Keratinocyte (primary cell): Measurements from ENCODE around the gene STEAP2. TPM values are rescaled to one million over a fixed set of nuclear protein-coding genes. Genes with fewer than 3 reads are reported as not detected.

Experiments
- DNase-seq: peaks from one replicate; pipeline ENCODE4 v3.0.0-alpha.2; 2011; ENCODE audit warnings: low read depth, missing footprints, low spot score
- FAIRE-seq: peaks from 2 replicates; lab custom pipeline; 2011; peaks lifted over from hg19 to GRCh38; lab: Jason Lieb, UNC
- H2AFZ ChIP-seq: 2 replicates; pipeline ENCODE4 v1.6.0; 2012; ENCODE audit warnings: low read length, control low read depth, inconsistent platforms; ENCODE audit not compliant: control insufficient read depth
- H3K27ac ChIP-seq: 2 replicates; pipeline ENCODE4 v1.5.1; 2011; ENCODE audit warnings: low read length; ENCODE audit not compliant: control insufficient read depth, insufficient read depth
- H3K27me3 ChIP-seq: 3 replicates; pipeline ENCODE4 v1.6.0; 2011; ENCODE audit warnings: low read length; ENCODE audit not compliant: control insufficient read depth, insufficient read depth; ENCODE audit errors: extremely low read depth
- H3K36me3 ChIP-seq, 2 experiments: 2 replicates in 1 of 2; 3 replicates in 1 of 2; pipeline ENCODE4 v1.5.1; 2011; ENCODE audit warnings: low read length in 2 of 2, mild to moderate bottlenecking in 1 of 2; ENCODE audit not compliant: control insufficient read depth in 2 of 2, insufficient read depth in 2 of 2; ENCODE audit errors: extremely low read depth in 1 of 2
- H3K4me1 ChIP-seq: 3 replicates; pipeline ENCODE4 v1.5.1; 2011; ENCODE audit warnings: low read length; ENCODE audit not compliant: control insufficient read depth, insufficient read depth; ENCODE audit errors: extremely low read depth
- H3K4me2 ChIP-seq: 3 replicates; pipeline ENCODE4 v1.6.0; 2011; ENCODE audit warnings: low read depth, low read length; ENCODE audit not compliant: control insufficient read depth, insufficient read depth; ENCODE audit errors: extremely low read depth
- H3K4me3 ChIP-seq, 3 experiments: fragments of 200-600 bp in 1 of 3; sonication (generic) in 1 of 3; 2 replicates in 2 of 3; 3 replicates in 1 of 3; pipeline ENCODE4 v1.5.1; 2011 to 2016; ENCODE audit warnings: low read length in 3 of 3, mild to moderate bottlenecking in 3 of 3, control low read depth in 2 of 3, inconsistent platforms in 1 of 3, low read depth in 1 of 3, mixed read lengths in 1 of 3, mixed run types in 1 of 3, moderate library complexity in 1 of 3; ENCODE audit not compliant: control insufficient read depth in 2 of 3, insufficient read depth in 2 of 3; ENCODE audit errors: extremely low read depth in 1 of 3
- H3K79me2 ChIP-seq: 2 replicates; pipeline ENCODE4 v1.6.0; 2012; ENCODE audit warnings: low read length; ENCODE audit not compliant: control insufficient read depth, insufficient read depth
- H3K9ac ChIP-seq: 3 replicates; pipeline ENCODE4 v1.6.0; 2011; ENCODE audit warnings: low read length; ENCODE audit not compliant: control insufficient read depth, insufficient read depth; ENCODE audit errors: extremely low read depth
- H3K9me1 ChIP-seq: 3 replicates; pipeline ENCODE4 v1.6.0; 2011; ENCODE audit warnings: low read length; ENCODE audit not compliant: control insufficient read depth, insufficient read depth; ENCODE audit errors: extremely low read depth
- H3K9me3 ChIP-seq: 2 replicates; pipeline ENCODE4 v1.5.1; 2012; ENCODE audit warnings: low read depth, low read length; ENCODE audit not compliant: control insufficient read depth
- H4K20me1 ChIP-seq: 3 replicates; pipeline ENCODE4 v1.6.0; 2011; ENCODE audit warnings: low read length; ENCODE audit not compliant: control insufficient read depth, insufficient read depth; ENCODE audit errors: extremely low read depth
- EZH2 ChIP-seq: IDR thresholded peaks from one replicate; pipeline ENCODE4 v1.6.1; 2012; ENCODE audit warnings: inconsistent platforms, mild to moderate bottlenecking, low read length, moderate library complexity
- dilution Hi-C: fragments of 300-500 bp; cut with MboI; formaldehyde crosslinking; loops from one replicate; pipeline ENCODE4 v1.7.0; 2020; ENCODE audit warnings: low sequenced_read_pairs; ENCODE audit not compliant: extremely low pct_ligation_motif_present
- polyA plus RNA-seq, 5 experiments: library from polyadenylated mRNA; depleted of rRNA in 3 of 5; stranded (reverse) in 3 of 5; stranded (forward) in 1 of 5; unstranded in 1 of 5; fragments of >200 nt; gene quantifications; 1 replicate in 1 of 5; 2 replicates in 3 of 5; 3 replicates in 1 of 5; pipeline versions ENCODE4 v1.2.1 to v1.2.3, GENCODE V29; 2011 to 2012; ENCODE audit warnings: missing spikeins in 2 of 5, low read depth in 1 of 5, low replicate concordance in 1 of 5
- TF ChIP-seq, protein P1 (sequence below), 3 experiments: IDR thresholded peaks in 1 of 3; conservative IDR thresholded peaks in 1 of 3; optimal IDR thresholded peaks in 1 of 3; 2 replicates in 2 of 3; 3 replicates in 1 of 3; pipeline versions ENCODE3 to v1.5.1; 2011; ENCODE audit warnings: low read length in 3 of 3, mild to moderate bottlenecking in 3 of 3, moderate library complexity in 2 of 3, control low read depth in 1 of 3, inconsistent platforms in 1 of 3; ENCODE audit not compliant: insufficient read depth in 2 of 3; ENCODE audit errors: extremely low read depth in 1 of 3

The STEAP2 gene
- polyA plus RNA-seq, 1 donor (not counting 4 experiments of a cell fraction or from before 2014, with no cell fraction given): 3.9 TPM

DNA sequence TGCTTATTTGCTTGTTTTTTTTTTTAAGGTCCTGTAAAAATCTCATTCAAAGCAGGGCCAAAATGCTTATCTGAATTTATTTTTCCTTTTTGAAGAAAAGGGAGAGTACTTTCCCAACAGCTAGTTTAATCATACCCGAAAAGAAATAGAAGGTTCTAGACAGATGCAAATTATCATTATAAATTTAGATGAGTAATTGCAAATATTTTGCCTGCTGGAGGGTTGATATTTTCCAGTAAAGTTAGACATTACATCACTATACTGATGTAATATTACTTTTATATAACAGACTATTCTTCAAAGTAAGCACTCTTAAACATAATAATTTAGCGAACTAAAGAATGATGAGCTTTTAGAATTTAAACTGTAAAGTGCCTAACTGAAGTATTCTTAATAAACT lies 19.3 kb downstream of the STEAP2 start:
- Histone ChIP-seq H3K36me3 (no peaks in the 10 kb centered on the region), H3K27ac (no peak overlapping the region), H3K9me1 (no peaks in the 10 kb centered on the region), H3K4me1 (no peaks in the 10 kb centered on the region), H2AFZ (no peak overlapping the region), H4K20me1 (no peaks in the 10 kb centered on the region), H3K27me3 (no peaks in the 10 kb centered on the region), H3K9ac (no peak overlapping the region), H3K9me3 (no peaks in the 10 kb centered on the region), H3K4me2 (no peak overlapping the region), H3K4me3 (no peak overlapping the region), H3K79me2 (no peaks in the 10 kb centered on the region)
- no peak for TF ChIP-seq EZH2
- TF ChIP-seq, protein P1, sequence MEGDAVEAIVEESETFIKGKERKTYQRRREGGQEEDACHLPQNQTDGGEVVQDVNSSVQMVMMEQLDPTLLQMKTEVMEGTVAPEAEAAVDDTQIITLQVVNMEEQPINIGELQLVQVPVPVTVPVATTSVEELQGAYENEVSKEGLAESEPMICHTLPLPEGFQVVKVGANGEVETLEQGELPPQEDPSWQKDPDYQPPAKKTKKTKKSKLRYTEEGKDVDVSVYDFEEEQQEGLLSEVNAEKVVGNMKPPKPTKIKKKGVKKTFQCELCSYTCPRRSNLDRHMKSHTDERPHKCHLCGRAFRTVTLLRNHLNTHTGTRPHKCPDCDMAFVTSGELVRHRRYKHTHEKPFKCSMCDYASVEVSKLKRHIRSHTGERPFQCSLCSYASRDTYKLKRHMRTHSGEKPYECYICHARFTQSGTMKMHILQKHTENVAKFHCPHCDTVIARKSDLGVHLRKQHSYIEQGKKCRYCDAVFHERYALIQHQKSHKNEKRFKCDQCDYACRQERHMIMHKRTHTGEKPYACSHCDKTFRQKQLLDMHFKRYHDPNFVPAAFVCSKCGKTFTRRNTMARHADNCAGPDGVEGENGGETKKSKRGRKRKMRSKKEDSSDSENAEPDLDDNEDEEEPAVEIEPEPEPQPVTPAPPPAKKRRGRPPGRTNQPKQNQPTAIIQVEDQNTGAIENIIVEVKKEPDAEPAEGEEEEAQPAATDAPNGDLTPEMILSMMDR (optimal IDR thresholded peaks at IDR 0.05 in 1 of 3, IDR thresholded peaks at IDR 0.05 in 1 of 3, conservative IDR thresholded peaks at IDR 0.05 in 1 of 3; ENCODE audit: extremely low read depth in 1 of 3, insufficient read depth in 2 of 3, low read length in 3 of 3): no peak
- FAIRE-seq: no peak
- dilution Hi-C loops: no loop called here
- no peak for DNase-seq

DNA sequence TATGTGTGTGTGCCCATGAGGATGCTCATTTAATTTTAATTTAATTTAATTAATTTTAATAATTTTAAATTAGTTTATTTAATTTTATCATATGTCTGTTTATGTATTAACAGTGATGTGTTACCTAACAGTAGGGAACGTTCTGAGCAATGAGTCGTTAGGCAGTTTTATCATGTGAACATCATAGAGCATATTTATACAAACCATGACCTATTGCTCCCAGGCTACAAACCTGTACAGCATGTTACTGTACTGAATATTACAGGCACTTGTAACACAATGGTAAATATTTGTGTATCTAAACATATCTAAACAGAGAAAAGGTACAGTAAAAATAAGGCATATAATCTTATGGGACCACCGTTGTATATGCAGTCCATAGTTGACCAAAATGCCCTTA lies 19.8 kb downstream of the STEAP2 start:
- H3K9ac ChIP-seq: no peak overlapping the region
- DNase-seq: no peak
- no peaks in the 10 kb centered on the region for H3K9me3 ChIP-seq
- no peak for TF ChIP-seq EZH2
- TF ChIP-seq, protein P1 (optimal IDR thresholded peaks at IDR 0.05 in 1 of 3, IDR thresholded peaks at IDR 0.05 in 1 of 3, conservative IDR thresholded peaks at IDR 0.05 in 1 of 3; ENCODE audit: extremely low read depth in 1 of 3, insufficient read depth in 2 of 3, low read length in 3 of 3): no peak
- H3K79me2 ChIP-seq: no peaks in the 10 kb centered on the region
- H3K27me3 ChIP-seq: no peaks in the 10 kb centered on the region
- H3K27ac ChIP-seq: no peak overlapping the region
- dilution Hi-C loops: no loop called here
- H2AFZ ChIP-seq: no peak overlapping the region
- H3K36me3 ChIP-seq: no peaks in the 10 kb centered on the region
- H3K4me2 ChIP-seq: no peak overlapping the region
- no peaks in the 10 kb centered on the region for H3K4me1 ChIP-seq
- no peaks in the 10 kb centered on the region for H3K9me1 ChIP-seq
- no peak for FAIRE-seq
- no peaks in the 10 kb centered on the region for H4K20me1 ChIP-seq
- H3K4me3 ChIP-seq: no peak overlapping the region
